ENCODE results near the gene KLHDC9. TPM values are rescaled to one million over a fixed set of nuclear protein-coding genes. Genes with fewer than 3 reads are reported as not detected.
"Not testable (repeated sequence)": the region's sequence is repeated elsewhere in the genome, so short reads cannot be mapped to it uniquely, and the experiment has no call there.

KLHDC9 gene
- total and polyA plus RNA-seq, 2 of the 8 experiments (the other 6 are each of a cell fraction or from before 2014, with no cell fraction given) = 6.5 to 15.6 TPM

GRCh38 chr1:161115961-161116360 is 17.8 kb downstream of the KLHDC9 start:
- not testable (repeated sequence) for H4K91ac ChIP-seq (replicated peaks; ENCODE audit: insufficient read length, low read length); H3K27ac ChIP-seq (ENCODE audit: low read depth, low read length); H2BK15ac ChIP-seq (ENCODE audit: low read length); H2BK120ac ChIP-seq (replicated peaks; ENCODE audit: low read depth, low read length); H3K18ac ChIP-seq (ENCODE audit: extremely low read depth, low read length); H3K56ac ChIP-seq (replicated peaks; ENCODE audit: insufficient read length, low read depth, low read length); H4K8ac ChIP-seq (ENCODE audit: extremely low read depth, insufficient read depth, low read length); H4K5ac ChIP-seq (ENCODE audit: insufficient read length, low read depth, low read length); H3K4ac ChIP-seq (replicated peaks; ENCODE audit: insufficient read length, low read depth, low read length); H3K4me2 ChIP-seq (ENCODE audit: insufficient read depth in 1 of 2, low read depth in 2 of 2, low read length in 2 of 2); H2AFZ ChIP-seq (ENCODE audit: low read length); DNase-seq (ENCODE audit: low read depth in 1 of 2, low spot score in 2 of 2); H2AK5ac ChIP-seq (ENCODE audit: low read depth, low read length); H4K20me1 ChIP-seq (replicated peaks in 1 of 2; ENCODE audit: control insufficient read depth in 1 of 2, insufficient read depth in 2 of 2, low read length in 2 of 2); H2BK12ac ChIP-seq (ENCODE audit: low read depth, low read length); H3K9me3 ChIP-seq (ENCODE audit: insufficient read depth in 2 of 2, low read depth in 1 of 2, low read length in 1 of 2); H2BK20ac ChIP-seq (ENCODE audit: low read length); H3K23ac ChIP-seq (ENCODE audit: insufficient read length); H3K14ac ChIP-seq (ENCODE audit: insufficient read length); H3K4me3 ChIP-seq (ENCODE audit: extremely low read depth in 1 of 4, insufficient read depth in 2 of 4, low read depth in 3 of 4, low read length in 4 of 4); H2BK5ac ChIP-seq (ENCODE audit: low read depth, low read length); H3K27me3 ChIP-seq (replicated peaks in 1 of 4; ENCODE audit: control insufficient read depth in 3 of 4, extremely low read depth in 1 of 4, insufficient read depth in 3 of 4, low read length in 3 of 4); H3K9ac ChIP-seq (replicated peaks in 1 of 4; ENCODE audit: extremely low read depth in 1 of 4, low read depth in 3 of 4, low read length in 3 of 4); FAIRE-seq
- peaks cover 4 to 10% (median 5%) of the 10 kb centered on the region in 4 experiments; a peak in 6 of 7 replicates for H3K4me1 ChIP-seq (replicated peaks in 1 of 4; ENCODE audit: control insufficient read depth in 3 of 4, insufficient read depth in 4 of 4, low read length in 3 of 4)
- peaks cover 4 to 71% of the 10 kb centered on the region in 2 experiments; a peak in 3 of 4 replicates for H3K79me2 ChIP-seq (ENCODE audit: control insufficient read depth in 1 of 2, insufficient read depth in 2 of 2, low read length in 2 of 2)
- ChIA-PET POLR2A (ENCODE audit: partially characterized antibody) (interaction anchor here (1.3 to 1.6 kb wide), 3 partner anchors 11 to 61 kb away, joined by 4 to 7 read pairs (median 5); partner anchors contain the start of gene B4GALT3), CTCF (ENCODE audit: partially characterized antibody) (interaction anchor here (0.6 to 5.0 kb wide), 3 partner anchors 12 to 23 kb away, joined by 4 to 33 read pairs (median 5); partner anchors contain the start of gene KLHDC9)
- WGBS, 2 experiments (ENCODE audit: extremely low coverage in 1 of 2, insufficient coverage in 1 of 2, insufficient read length in 1 of 2, insufficient replicate concordance in 2 of 2, low coverage in 1 of 2, low lambda C conversion rate in 2 of 2, missing lambda C conversion rate in 1 of 2) = 91% methylated on average over 6 of the region's 6 CpGs; no CpG with 5 or more reads in 1 of the 2 experiments
- H3K23me2 ChIP-seq (ENCODE audit: low read depth, low read length) = peaks cover 12% of the 10 kb centered on the region
- H3K36me3 ChIP-seq (ENCODE audit: control insufficient read depth in 2 of 4, insufficient read depth in 4 of 4, low read length in 3 of 4) = peaks cover 5 to 15% (median 9%) of the 10 kb centered on the region in 4 experiments
- H3K79me1 ChIP-seq (ENCODE audit: low read depth, low read length) = peaks cover 15% of the 10 kb centered on the region
